ENCODE measurements around the gene SLC34A1. TPM values are rescaled to one million over a fixed set of nuclear protein-coding genes. Genes with fewer than 3 reads are reported as not detected.

SLC34A1 gene
- total RNA-seq, 1 experiment from 2014 or later = not detected

DNA sequence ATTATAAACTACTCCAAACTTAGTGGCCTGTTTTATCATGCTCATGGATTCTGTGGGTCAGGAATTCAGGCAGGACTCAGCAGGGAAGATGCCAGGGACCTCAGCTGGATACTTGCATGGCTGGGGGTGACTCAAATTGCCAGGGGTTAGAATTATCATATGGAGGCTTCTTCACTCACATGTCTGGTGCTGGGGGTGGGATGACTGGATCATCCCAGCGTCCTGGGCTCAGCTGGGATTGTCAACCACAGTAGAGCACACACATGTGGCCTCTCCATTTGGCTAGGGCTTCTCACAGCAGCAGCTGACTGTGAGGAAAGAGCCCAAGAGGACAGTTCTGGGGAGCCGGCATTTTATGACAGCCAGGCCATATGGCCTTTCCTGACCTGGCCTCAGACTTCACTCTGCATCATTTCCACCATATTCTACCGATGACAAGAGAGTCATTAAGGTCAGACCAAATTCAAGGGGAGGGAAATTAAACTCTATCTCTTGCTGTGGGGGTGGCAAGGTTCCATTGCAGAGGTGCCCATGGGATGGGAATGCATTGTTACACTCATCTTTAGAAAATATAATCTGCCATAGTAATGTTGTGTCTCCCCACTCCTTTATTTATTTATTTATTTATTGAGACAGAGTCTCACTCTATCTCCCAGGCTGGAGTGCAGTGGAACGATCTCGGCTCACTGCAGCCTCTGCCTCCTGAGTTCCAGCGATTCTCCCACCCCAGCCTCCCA is 37.0 kb downstream of the SLC34A1 start:
- intact Hi-C loops (cut with micrococcal nuclease; ENCODE audit: unreplicated experiment) = no loop called here
- Mint-ChIP-seq H3K4me1 (ENCODE audit: low read depth, unreplicated experiment) (peaks cover 9% of the 10 kb centered on the region), H3K27ac (ENCODE audit: unreplicated experiment) (no peak overlapping the region), H3K4me3 (ENCODE audit: unreplicated experiment) (no peak overlapping the region), H3K36me3 (ENCODE audit: insufficient read depth, unreplicated experiment) (peaks cover 8% of the 10 kb centered on the region), H3K27me3 (ENCODE audit: insufficient read depth, unreplicated experiment) (no peaks in the 10 kb centered on the region), H3K9me3 (ENCODE audit: unreplicated experiment) (no peaks in the 10 kb centered on the region)
- Histone ChIP-seq H3K9me3 (no peaks in the 10 kb centered on the region), H3K4me1 (peaks cover 4% of the 10 kb centered on the region), H3K4me3 (ENCODE audit: low read depth, low read length) (no peak overlapping the region), H3K36me3 (ENCODE audit: control insufficient read depth, insufficient read depth, low read length) (no peaks in the 10 kb centered on the region), H3K27me3 (replicated peaks; ENCODE audit: control insufficient read depth, insufficient read depth, low read length) (no peaks in the 10 kb centered on the region)
- TF ChIP-seq, protein P1, sequence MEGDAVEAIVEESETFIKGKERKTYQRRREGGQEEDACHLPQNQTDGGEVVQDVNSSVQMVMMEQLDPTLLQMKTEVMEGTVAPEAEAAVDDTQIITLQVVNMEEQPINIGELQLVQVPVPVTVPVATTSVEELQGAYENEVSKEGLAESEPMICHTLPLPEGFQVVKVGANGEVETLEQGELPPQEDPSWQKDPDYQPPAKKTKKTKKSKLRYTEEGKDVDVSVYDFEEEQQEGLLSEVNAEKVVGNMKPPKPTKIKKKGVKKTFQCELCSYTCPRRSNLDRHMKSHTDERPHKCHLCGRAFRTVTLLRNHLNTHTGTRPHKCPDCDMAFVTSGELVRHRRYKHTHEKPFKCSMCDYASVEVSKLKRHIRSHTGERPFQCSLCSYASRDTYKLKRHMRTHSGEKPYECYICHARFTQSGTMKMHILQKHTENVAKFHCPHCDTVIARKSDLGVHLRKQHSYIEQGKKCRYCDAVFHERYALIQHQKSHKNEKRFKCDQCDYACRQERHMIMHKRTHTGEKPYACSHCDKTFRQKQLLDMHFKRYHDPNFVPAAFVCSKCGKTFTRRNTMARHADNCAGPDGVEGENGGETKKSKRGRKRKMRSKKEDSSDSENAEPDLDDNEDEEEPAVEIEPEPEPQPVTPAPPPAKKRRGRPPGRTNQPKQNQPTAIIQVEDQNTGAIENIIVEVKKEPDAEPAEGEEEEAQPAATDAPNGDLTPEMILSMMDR (IDR thresholded peaks at IDR 0.05; ENCODE audit: insufficient read depth in 1 of 2, low read depth in 1 of 2, low read length in 1 of 2, severe bottlenecking in 1 of 2, unreplicated experiment in 1 of 2) = no peak
- DNase-seq = no peak
- no TSS peak for BruUV-seq (replicated peaks)
- CTCF ChIA-PET = interaction anchor here (0.6 to 1.8 kb wide), 2 partner anchors 19 to 111 kb away, joined by 3 to 5 read pairs; no protein-coding TSS in a partner anchor
- POLR2A ChIA-PET = no interaction called here

DNA sequence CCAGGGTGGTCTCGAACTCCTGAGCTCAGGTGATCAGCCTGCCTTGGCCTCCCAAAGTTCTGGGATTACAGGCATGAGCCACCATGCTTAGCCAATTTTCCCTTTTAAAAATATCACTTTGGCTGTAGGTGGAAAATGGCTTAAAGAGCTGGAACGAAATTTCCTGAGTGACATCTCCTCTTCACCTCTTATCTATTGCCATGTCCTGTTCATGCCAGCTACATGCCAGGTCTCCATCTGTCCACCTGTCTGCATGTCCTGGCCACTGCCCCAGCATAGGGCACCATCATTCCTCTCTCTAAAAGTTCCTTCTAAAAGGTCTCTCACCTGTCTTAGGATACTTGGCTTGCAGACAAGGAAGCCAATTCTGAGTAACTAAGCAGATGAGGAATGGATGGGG is 39.4 kb downstream of the SLC34A1 start:
- Histone ChIP-seq H3K36me3 (ENCODE audit: control insufficient read depth, insufficient read depth, low read length) (peaks cover 2% of the 10 kb centered on the region; the same call in 1 of the 2 replicates), H3K4me3 (ENCODE audit: low read depth, low read length) (no peak overlapping the region), H3K27me3 (replicated peaks; ENCODE audit: control insufficient read depth, insufficient read depth, low read length) (no peaks in the 10 kb centered on the region), H3K4me1 (peaks cover 15% of the 10 kb centered on the region), H3K9me3 (no peaks in the 10 kb centered on the region)
- ChIA-PET POLR2A (no interaction called here), CTCF (interaction anchor here (0.6 kb wide), 1 partner anchor 261 kb away, joined by 3 read pairs; no protein-coding TSS in a partner anchor)
- peaks cover 12% of the 10 kb centered on the region for H3K36me3 Mint-ChIP-seq (ENCODE audit: insufficient read depth, unreplicated experiment)
- no TSS peak for BruUV-seq (replicated peaks)
- intact Hi-C loops (cut with micrococcal nuclease; ENCODE audit: unreplicated experiment) = no loop called here
- H3K4me1 Mint-ChIP-seq (ENCODE audit: low read depth, unreplicated experiment) = peaks cover 12% of the 10 kb centered on the region
- no peak for DNase-seq
- H3K27ac Mint-ChIP-seq (ENCODE audit: unreplicated experiment) = no peak overlapping the region
- H3K27me3 Mint-ChIP-seq (ENCODE audit: insufficient read depth, unreplicated experiment) = no peaks in the 10 kb centered on the region
- H3K4me3 Mint-ChIP-seq (ENCODE audit: unreplicated experiment) = no peak overlapping the region
- TF ChIP-seq, protein P1 (IDR thresholded peaks at IDR 0.05; ENCODE audit: insufficient read depth in 1 of 2, low read depth in 1 of 2, low read length in 1 of 2, severe bottlenecking in 1 of 2, unreplicated experiment in 1 of 2) = no peak
- no peaks in the 10 kb centered on the region for H3K9me3 Mint-ChIP-seq (ENCODE audit: unreplicated experiment)

DNA sequence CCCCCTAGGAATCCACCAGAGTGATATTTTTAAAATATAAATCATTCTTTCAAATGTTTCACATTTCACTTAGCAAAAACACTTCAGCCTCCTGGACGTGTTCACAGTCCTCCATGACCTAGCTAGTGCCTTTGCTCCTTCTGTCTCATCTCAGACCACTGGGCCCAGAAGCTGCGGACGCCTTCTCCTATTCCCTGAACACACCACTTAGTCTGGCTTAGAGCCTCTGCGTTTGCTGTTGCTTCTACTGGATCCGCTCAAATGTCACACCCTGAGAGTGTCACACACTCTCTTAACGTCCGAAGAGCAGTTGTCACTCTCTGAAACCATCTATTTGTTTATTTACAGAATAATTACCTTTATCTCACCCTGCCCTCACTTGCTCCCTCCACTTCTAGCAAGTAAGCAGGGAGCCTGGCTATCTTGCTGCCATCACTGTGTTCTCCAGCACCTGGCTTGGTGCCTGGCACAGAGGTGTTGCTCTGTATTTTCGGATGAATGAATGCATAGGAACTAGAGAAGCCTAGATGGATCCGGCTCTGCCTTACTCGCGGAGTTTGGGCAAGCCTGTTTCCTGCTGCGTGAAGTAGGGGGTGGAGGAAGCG is 41.1 kb downstream of the SLC34A1 start:
- H3K27ac Mint-ChIP-seq (ENCODE audit: unreplicated experiment) = peak overlapping the region; percentile 99
- peaks cover 15% of the 10 kb centered on the region for H3K36me3 Mint-ChIP-seq (ENCODE audit: insufficient read depth, unreplicated experiment)
- no peaks in the 10 kb centered on the region for H3K9me3 ChIP-seq
- TF ChIP-seq, protein P1 (IDR thresholded peaks at IDR 0.05; ENCODE audit: insufficient read depth in 1 of 2, low read depth in 1 of 2, low read length in 1 of 2, severe bottlenecking in 1 of 2, unreplicated experiment in 1 of 2) = no peak
- H3K27me3 Mint-ChIP-seq (ENCODE audit: insufficient read depth, unreplicated experiment) = no peaks in the 10 kb centered on the region
- no peaks in the 10 kb centered on the region for H3K9me3 Mint-ChIP-seq (ENCODE audit: unreplicated experiment)
- H3K4me1 Mint-ChIP-seq (ENCODE audit: low read depth, unreplicated experiment) = peaks cover 12% of the 10 kb centered on the region
- intact Hi-C loops (cut with micrococcal nuclease; ENCODE audit: unreplicated experiment) = no loop called here
- DNase-seq = no peak
- no TSS peak for BruUV-seq (replicated peaks)
- CTCF ChIA-PET = interaction anchor here (0.6 to 2.7 kb wide), 6 partner anchors 21 to 338 kb away, joined by 5 to 47 read pairs (median 8); partner anchors contain the start of gene FGFR4
- peaks cover 2% of the 10 kb centered on the region; the same call in 1 of the 2 replicates for H3K36me3 ChIP-seq (ENCODE audit: control insufficient read depth, insufficient read depth, low read length)
- POLR2A ChIA-PET = interaction anchor here (0.6 to 2.1 kb wide), 4 partner anchors 16 to 55 kb away, joined by 3 to 43 read pairs (median 18); partner anchors contain the start of gene PRR7
- no peaks in the 10 kb centered on the region for H3K27me3 ChIP-seq (replicated peaks; ENCODE audit: control insufficient read depth, insufficient read depth, low read length)
- H3K4me3 ChIP-seq (ENCODE audit: low read depth, low read length) = peak overlapping the region; percentile 59
- peak overlapping the region; percentile 92 for H3K4me3 Mint-ChIP-seq (ENCODE audit: unreplicated experiment)
- peaks cover 15% of the 10 kb centered on the region for H3K4me1 ChIP-seq
